ENCODE results near the gene FAM163A. TPM values are rescaled to one million over a fixed set of nuclear protein-coding genes. Genes with fewer than 3 reads are reported as not detected.

The FAM163A gene
- total and polyA plus RNA-seq, 2 donors (not counting 1 experiment from before 2014, with no cell fraction given) = not detected

DNA sequence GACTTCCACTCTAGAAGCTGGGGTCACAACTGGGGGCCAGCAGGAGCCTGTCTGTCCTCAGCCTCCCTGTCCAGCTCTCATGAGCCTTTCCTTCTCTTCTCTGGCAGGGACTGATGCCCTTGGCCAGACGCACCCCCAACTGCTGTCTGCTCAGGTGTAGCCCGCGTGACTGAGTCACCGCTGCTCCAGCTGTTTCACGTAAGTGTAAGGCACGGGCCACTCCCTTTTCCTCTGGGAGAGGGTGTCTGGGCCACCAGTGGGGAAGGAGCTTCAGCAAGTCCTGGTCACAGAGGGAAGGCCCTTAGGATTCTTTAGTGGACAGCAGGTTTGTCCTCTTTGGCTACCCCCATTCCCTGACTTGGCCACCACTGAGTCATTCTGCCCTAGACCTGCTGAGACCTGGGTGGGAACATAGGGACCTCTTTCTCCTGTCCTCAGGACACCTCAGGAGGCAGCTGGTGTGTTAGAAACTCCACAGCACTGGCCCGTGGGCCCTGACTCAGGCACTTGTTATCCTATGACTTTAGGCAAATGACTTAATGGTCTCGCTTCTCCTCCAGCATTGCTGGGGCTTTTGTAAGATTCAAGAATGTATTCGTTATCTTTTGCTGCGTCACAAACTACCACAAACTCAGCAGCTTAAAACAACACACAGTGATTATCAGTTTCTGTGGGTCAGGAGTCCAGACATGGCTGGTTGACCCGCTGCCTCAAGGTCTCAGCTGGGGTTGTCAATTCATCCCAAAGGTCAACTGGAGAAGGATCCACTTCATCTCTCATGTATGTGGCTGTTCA is 64.8 kb downstream of the FAM163A start:
- H2AFZ ChIP-seq (ENCODE audit: low read length) = no peak overlapping the region
- H3K79me2 ChIP-seq (ENCODE audit: control insufficient read depth, insufficient read depth, low read length) = no peaks in the 10 kb centered on the region
- no peaks in the 10 kb centered on the region for H3K36me3 ChIP-seq (ENCODE audit: control insufficient read depth, insufficient read depth, low read length)
- no peak overlapping the region for H3K27ac ChIP-seq (ENCODE audit: insufficient read depth, low read length)
- H3K4me3 ChIP-seq (replicated peaks in 1 of 4; ENCODE audit: control extremely low read depth in 1 of 4, insufficient read depth in 1 of 4, low read depth in 3 of 4, low read length in 4 of 4) = no peak overlapping the region
- no peak overlapping the region for H3K4me2 ChIP-seq (ENCODE audit: extremely low read depth, insufficient read depth, low read length)
- H3K9ac ChIP-seq (ENCODE audit: insufficient read depth, low read length) = no peak overlapping the region
- no peaks in the 10 kb centered on the region for H3K4me1 ChIP-seq (ENCODE audit: control insufficient read depth, extremely low read depth, insufficient read depth, low read length)
- H3K27me3 ChIP-seq (ENCODE audit: control insufficient read depth, insufficient read depth, low read length) = peaks cover 23% of the 10 kb centered on the region
- TF ChIP-seq, protein P1, sequence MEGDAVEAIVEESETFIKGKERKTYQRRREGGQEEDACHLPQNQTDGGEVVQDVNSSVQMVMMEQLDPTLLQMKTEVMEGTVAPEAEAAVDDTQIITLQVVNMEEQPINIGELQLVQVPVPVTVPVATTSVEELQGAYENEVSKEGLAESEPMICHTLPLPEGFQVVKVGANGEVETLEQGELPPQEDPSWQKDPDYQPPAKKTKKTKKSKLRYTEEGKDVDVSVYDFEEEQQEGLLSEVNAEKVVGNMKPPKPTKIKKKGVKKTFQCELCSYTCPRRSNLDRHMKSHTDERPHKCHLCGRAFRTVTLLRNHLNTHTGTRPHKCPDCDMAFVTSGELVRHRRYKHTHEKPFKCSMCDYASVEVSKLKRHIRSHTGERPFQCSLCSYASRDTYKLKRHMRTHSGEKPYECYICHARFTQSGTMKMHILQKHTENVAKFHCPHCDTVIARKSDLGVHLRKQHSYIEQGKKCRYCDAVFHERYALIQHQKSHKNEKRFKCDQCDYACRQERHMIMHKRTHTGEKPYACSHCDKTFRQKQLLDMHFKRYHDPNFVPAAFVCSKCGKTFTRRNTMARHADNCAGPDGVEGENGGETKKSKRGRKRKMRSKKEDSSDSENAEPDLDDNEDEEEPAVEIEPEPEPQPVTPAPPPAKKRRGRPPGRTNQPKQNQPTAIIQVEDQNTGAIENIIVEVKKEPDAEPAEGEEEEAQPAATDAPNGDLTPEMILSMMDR (conservative IDR thresholded peaks at IDR 0.05 in 1 of 2, IDR thresholded peaks at IDR 0.05 in 1 of 2; ENCODE audit: low read depth in 1 of 2, low read length in 2 of 2) = no peak
- no peak for TF ChIP-seq EZH2 (IDR thresholded peaks at IDR 0.05; ENCODE audit: low read length, missing control alignments)
- DNase-seq (ENCODE audit: low read depth in 2 of 2) = peak; percentile 70 to 96
- H4K20me1 ChIP-seq (ENCODE audit: control insufficient read depth, extremely low read depth, insufficient read depth, low read length) = no peaks in the 10 kb centered on the region
- no peaks in the 10 kb centered on the region for H3K9me3 ChIP-seq (ENCODE audit: control insufficient read depth, insufficient read depth, low read depth, low read length)

DNA sequence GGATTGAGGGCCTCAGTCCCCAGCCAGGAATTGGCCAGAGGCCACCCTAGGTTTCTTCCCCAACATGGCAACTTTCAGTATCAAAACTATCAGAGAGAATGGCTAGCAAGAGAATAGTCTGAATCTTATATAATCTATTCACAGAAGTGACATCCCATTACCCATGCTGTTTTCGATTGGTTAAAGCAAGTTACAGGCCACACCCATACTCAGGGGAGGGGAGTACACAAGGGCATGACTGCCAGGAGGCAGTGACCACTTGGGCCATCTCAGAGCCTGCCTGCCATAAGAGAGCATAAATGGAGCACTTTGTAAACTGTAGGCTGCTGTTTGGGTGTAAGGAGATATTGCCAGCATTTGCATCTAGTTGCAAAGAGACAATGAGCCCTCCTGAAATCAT is 65.4 kb downstream of the FAM163A start:
- H3K27ac ChIP-seq (ENCODE audit: insufficient read depth, low read length) = no peak overlapping the region
- H3K9ac ChIP-seq (ENCODE audit: insufficient read depth, low read length) = no peak overlapping the region
- peaks cover 28% of the 10 kb centered on the region for H3K27me3 ChIP-seq (ENCODE audit: control insufficient read depth, insufficient read depth, low read length)
- H3K9me3 ChIP-seq (ENCODE audit: control insufficient read depth, insufficient read depth, low read depth, low read length) = no peaks in the 10 kb centered on the region
- no peaks in the 10 kb centered on the region for H3K36me3 ChIP-seq (ENCODE audit: control insufficient read depth, insufficient read depth, low read length)
- TF ChIP-seq, protein P1 (conservative IDR thresholded peaks at IDR 0.05 in 1 of 2, IDR thresholded peaks at IDR 0.05 in 1 of 2; ENCODE audit: low read depth in 1 of 2, low read length in 2 of 2) = no peak
- no peak for TF ChIP-seq EZH2 (IDR thresholded peaks at IDR 0.05; ENCODE audit: low read length, missing control alignments)
- H3K4me1 ChIP-seq (ENCODE audit: control insufficient read depth, extremely low read depth, insufficient read depth, low read length) = no peaks in the 10 kb centered on the region
- no peaks in the 10 kb centered on the region for H3K79me2 ChIP-seq (ENCODE audit: control insufficient read depth, insufficient read depth, low read length)
- no peaks in the 10 kb centered on the region for H4K20me1 ChIP-seq (ENCODE audit: control insufficient read depth, extremely low read depth, insufficient read depth, low read length)
- no peak overlapping the region for H3K4me2 ChIP-seq (ENCODE audit: extremely low read depth, insufficient read depth, low read length)
- no peak overlapping the region for H3K4me3 ChIP-seq (replicated peaks in 1 of 4; ENCODE audit: control extremely low read depth in 1 of 4, insufficient read depth in 1 of 4, low read depth in 3 of 4, low read length in 4 of 4)
- peak in 1 of 2 donors; percentile 5 for DNase-seq (ENCODE audit: low read depth in 2 of 2)
- no peak overlapping the region for H2AFZ ChIP-seq (ENCODE audit: low read length)

DNA sequence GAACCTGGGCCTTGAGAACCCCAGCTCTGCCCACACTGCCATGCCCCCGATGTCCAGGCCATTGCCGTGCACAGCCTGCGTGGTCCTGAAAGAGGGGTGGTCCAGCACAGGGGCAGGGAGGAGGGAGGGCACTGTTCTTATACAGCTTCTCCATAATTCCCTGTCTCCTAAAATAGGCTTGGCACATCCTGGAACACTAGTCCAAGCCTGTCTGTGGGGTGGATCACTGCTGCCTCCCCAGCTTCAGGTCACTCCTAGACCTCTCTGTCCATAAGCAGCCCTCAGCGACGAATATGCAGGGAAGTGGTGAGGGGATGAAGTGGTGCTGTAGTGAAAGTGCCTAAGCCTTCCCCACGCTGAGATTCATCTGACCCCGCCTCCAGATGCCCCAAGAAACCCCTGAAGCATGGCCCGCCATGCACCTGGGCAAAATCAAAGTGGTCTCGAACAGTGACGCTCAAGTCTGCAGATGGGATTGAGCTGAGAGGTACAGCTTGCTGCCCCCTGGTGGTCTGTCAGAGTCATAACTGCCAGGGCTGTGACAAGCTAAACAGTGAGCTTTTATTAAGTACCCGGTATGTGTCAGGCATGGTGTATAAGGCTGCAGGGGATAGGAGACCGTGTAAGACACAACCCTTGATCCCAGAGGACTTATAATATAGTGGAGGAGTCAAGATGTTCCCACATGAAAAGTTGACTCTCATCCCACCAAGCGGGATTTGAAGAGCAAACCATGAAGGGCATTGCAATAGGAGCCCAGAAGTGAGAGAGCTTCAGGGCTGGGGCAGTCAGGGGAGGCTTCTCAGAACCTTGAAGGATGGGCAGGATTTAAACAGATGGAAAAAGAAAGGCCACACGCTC is 66.6 kb downstream of the FAM163A start:
- Histone ChIP-seq H3K9me3 (ENCODE audit: control insufficient read depth, insufficient read depth, low read depth, low read length) (no peaks in the 10 kb centered on the region), H3K9ac (ENCODE audit: insufficient read depth, low read length) (no peak overlapping the region), H3K27me3 (ENCODE audit: control insufficient read depth, insufficient read depth, low read length) (peaks cover 28% of the 10 kb centered on the region), H4K20me1 (ENCODE audit: control insufficient read depth, extremely low read depth, insufficient read depth, low read length) (no peaks in the 10 kb centered on the region), H3K4me3 (replicated peaks in 1 of 4; ENCODE audit: control extremely low read depth in 1 of 4, insufficient read depth in 1 of 4, low read depth in 3 of 4, low read length in 4 of 4) (no peak overlapping the region), H3K27ac (ENCODE audit: insufficient read depth, low read length) (no peak overlapping the region), H2AFZ (ENCODE audit: low read length) (no peak overlapping the region), H3K4me1 (ENCODE audit: control insufficient read depth, extremely low read depth, insufficient read depth, low read length) (no peaks in the 10 kb centered on the region), H3K79me2 (ENCODE audit: control insufficient read depth, insufficient read depth, low read length) (no peaks in the 10 kb centered on the region), H3K36me3 (ENCODE audit: control insufficient read depth, insufficient read depth, low read length) (no peaks in the 10 kb centered on the region), H3K4me2 (ENCODE audit: extremely low read depth, insufficient read depth, low read length) (no peak overlapping the region)
- peak; percentile 61 to 77 for DNase-seq (ENCODE audit: low read depth in 2 of 2)
- TF ChIP-seq EZH2 (IDR thresholded peaks at IDR 0.05; ENCODE audit: low read length, missing control alignments) = no peak
- TF ChIP-seq, protein P1 (conservative IDR thresholded peaks at IDR 0.05 in 1 of 2, IDR thresholded peaks at IDR 0.05 in 1 of 2; ENCODE audit: low read depth in 1 of 2, low read length in 2 of 2) = peak; percentile 88 to 97

Measured in fibroblast of lung (primary cell).